Vagina (tissue), 2 donors: Measurements from ENCODE around the gene MINDY4. TPM values are rescaled to one million over a fixed set of nuclear protein-coding genes. Genes with fewer than 3 reads are reported as not detected.

Experiments used
- DNase-seq, 2 donors: peaks; one replicate each; pipeline ENCODE4 v3.0.0-alpha.2; 2017; ENCODE audit errors: extremely low spot score in 2 of 2
- H3K27ac ChIP-seq: fragments of 200-600 bp; sonication (generic); one replicate; pipeline ENCODE4 v1.5.1; 2019
- H3K27me3 ChIP-seq: fragments of 200-600 bp; sonication (generic); one replicate; pipeline ENCODE4 v1.5.1; 2019
- H3K36me3 ChIP-seq, 2 donors: fragments of 200-600 bp; sonication (generic); one replicate each; pipeline ENCODE4 v1.5.1; 2017 to 2019
- H3K4me1 ChIP-seq: fragments of 200-600 bp; sonication (generic); one replicate; pipeline ENCODE4 v1.5.1; 2019
- H3K4me3 ChIP-seq, 2 donors: fragments of 200-600 bp; sonication (generic); 1 replicate in 1 of 2; 2 replicates in 1 of 2; pipeline ENCODE4 v1.5.1; 2016 to 2019
- H3K9me3 ChIP-seq: fragments of 200-600 bp; sonication (generic); one replicate; pipeline ENCODE4 v1.5.1; 2019
- POLR2A ChIP-seq, 2 donors: fragments of 450-650 bp; IDR thresholded peaks; one replicate each; pipeline ENCODE4 v1.6.1; 2017; ENCODE audit warnings: antibody characterized with exemption in 2 of 2, mild to moderate bottlenecking in 2 of 2, moderate library complexity in 2 of 2
- POLR2AphosphoS5 ChIP-seq, 2 donors: sonication (generic); formaldehyde crosslinking; IDR thresholded peaks; one replicate each; pipeline ENCODE4 v1.9.0; 2017; ENCODE audit warnings: antibody characterized with exemption in 2 of 2, mild to moderate bottlenecking in 2 of 2, low read depth in 1 of 2; ENCODE audit not compliant: insufficient read depth in 1 of 2
- intact Hi-C: fragments of 100-400 bp; cut with DNase I; formaldehyde crosslinking; loops from one replicate; pipeline ENCODE4 v1.15.1; 2023
- total RNA-seq: library from RNA; depleted of rRNA; stranded (reverse); fragments of >200 nt; gene quantifications from one replicate; pipeline ENCODE4 v1.2.3, GENCODE V29; 2016
- TF ChIP-seq, protein P1 (sequence below), 3 experiments: fragments of 450-650 bp in 2 of 3; fragments of 200-600 bp in 1 of 3; sonication (generic) in 1 of 3; IDR thresholded peaks; one replicate each; pipeline ENCODE4 v1.5.1; 2017 to 2019; ENCODE audit warnings: antibody characterized with exemption in 3 of 3, mild to moderate bottlenecking in 2 of 3, moderate library complexity in 2 of 3

Gene MINDY4
- total RNA-seq, 1 donor from 2014 or later, result 10.3 TPM

DNA sequence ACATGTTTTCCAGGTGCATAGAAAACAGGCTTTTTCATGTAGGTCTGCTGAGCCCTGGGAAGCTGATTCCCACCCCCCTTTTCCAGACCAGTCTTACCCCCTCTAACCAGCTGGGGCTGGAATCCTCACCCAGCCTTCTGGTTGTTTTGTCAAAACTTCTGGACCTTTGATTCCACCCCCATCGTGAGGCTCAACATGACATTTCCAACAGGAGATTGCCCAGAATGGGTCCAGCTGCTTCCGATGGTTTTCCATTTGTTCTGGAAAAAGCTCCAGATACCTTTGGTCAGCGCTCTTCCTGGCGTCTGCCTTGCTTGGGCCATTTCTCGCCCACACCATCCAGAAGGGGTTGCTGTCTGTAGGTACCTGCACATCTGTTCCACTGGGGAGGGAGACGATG lies 41.5 kb downstream of the MINDY4 start:
- TF ChIP-seq, protein P1, sequence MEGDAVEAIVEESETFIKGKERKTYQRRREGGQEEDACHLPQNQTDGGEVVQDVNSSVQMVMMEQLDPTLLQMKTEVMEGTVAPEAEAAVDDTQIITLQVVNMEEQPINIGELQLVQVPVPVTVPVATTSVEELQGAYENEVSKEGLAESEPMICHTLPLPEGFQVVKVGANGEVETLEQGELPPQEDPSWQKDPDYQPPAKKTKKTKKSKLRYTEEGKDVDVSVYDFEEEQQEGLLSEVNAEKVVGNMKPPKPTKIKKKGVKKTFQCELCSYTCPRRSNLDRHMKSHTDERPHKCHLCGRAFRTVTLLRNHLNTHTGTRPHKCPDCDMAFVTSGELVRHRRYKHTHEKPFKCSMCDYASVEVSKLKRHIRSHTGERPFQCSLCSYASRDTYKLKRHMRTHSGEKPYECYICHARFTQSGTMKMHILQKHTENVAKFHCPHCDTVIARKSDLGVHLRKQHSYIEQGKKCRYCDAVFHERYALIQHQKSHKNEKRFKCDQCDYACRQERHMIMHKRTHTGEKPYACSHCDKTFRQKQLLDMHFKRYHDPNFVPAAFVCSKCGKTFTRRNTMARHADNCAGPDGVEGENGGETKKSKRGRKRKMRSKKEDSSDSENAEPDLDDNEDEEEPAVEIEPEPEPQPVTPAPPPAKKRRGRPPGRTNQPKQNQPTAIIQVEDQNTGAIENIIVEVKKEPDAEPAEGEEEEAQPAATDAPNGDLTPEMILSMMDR (IDR thresholded peaks at IDR 0.05), result no peak
- TF ChIP-seq POLR2AphosphoS5 (IDR thresholded peaks at IDR 0.05; ENCODE audit: insufficient read depth in 1 of 2, low read depth in 1 of 2), result no peak
- TF ChIP-seq POLR2A (IDR thresholded peaks at IDR 0.05), result no peak
- Histone ChIP-seq H3K27ac (peak overlapping the region; percentile 79), H3K27me3 (no peaks in the 10 kb centered on the region), H3K9me3 (no peaks in the 10 kb centered on the region), H3K4me1 (peaks cover 36% of the 10 kb centered on the region), H3K36me3 (no peaks in the 10 kb centered on the region), H3K4me3 (no peak overlapping the region)
- intact Hi-C loops, result no loop called here
- peak in 1 of 2 donors; percentile 25 for DNase-seq

DNA sequence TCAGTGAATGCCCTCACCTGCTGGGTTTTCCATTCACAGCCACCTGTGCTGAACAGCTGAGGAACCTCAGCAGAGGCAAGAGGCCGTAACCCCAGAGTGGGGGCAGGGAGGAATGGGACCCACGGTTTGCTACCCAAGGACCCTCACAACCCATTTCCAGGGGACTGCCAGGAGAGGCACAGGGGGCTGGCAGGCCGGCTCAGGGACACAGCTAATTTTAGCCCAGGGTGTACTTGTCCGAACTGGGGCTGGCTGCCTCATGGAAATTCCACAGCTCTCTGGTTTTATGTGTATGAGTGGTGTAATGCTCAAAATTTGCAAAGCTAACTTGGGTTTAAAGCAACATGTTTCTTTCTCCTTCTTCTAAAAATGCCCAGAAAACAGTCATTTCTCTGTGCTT lies 42.2 kb downstream of the MINDY4 start:
- TF ChIP-seq, protein P1 (IDR thresholded peaks at IDR 0.05), result no peak
- TF ChIP-seq POLR2AphosphoS5 (IDR thresholded peaks at IDR 0.05; ENCODE audit: insufficient read depth in 1 of 2, low read depth in 1 of 2), result no peak
- TF ChIP-seq POLR2A (IDR thresholded peaks at IDR 0.05), result no peak
- Histone ChIP-seq H3K4me1 (peaks cover 36% of the 10 kb centered on the region), H3K27me3 (no peaks in the 10 kb centered on the region), H3K9me3 (no peaks in the 10 kb centered on the region), H3K27ac (peak overlapping the region; percentile 79), H3K4me3 (no peak overlapping the region), H3K36me3 (no peaks in the 10 kb centered on the region)
- DNase-seq, result peak in 1 of 2 donors; percentile 85
- intact Hi-C loops, result no loop called here

DNA sequence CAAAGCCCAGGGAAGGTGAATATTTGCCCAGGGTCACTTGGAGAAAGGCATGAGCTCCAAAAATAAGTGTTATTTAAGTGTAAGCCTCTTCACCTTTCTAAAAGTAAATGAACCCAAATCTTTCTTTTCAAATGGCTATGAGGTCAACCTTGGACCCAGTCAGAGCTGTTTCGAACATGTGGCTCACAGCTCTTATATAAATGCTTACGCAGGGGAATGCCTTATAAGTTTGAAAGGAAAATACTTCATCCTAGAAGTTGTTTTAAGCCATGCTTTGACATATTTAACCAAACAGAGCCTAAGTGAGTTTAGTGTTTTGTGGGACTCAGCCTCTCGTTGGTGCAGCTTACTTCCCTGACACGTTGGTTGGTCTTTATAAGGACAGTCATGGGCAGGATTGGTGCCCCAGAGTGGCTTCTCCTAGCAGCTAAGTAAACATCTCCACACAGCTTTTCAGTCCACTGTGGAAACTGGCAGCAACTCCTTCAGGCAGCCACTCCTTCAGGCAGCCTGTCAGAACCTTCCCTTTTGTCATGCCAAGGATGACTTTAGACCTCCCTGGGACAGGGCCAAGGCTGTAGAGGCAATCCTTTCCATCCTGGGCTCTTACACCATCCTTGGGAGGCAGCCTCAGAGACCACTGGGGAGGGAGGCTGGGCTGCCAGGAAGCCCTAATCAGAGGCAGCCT lies 43.6 kb downstream of the MINDY4 start:
- peak overlapping the region; percentile 79 for H3K27ac ChIP-seq
- intact Hi-C loops, result no loop called here
- no peaks in the 10 kb centered on the region for H3K27me3 ChIP-seq
- TF ChIP-seq, protein P1 (IDR thresholded peaks at IDR 0.05), result no peak
- TF ChIP-seq POLR2A (IDR thresholded peaks at IDR 0.05) (no peak), POLR2AphosphoS5 (IDR thresholded peaks at IDR 0.05; ENCODE audit: insufficient read depth in 1 of 2, low read depth in 1 of 2) (no peak)
- H3K4me3 ChIP-seq, result no peak overlapping the region
- DNase-seq, result peak in 1 of 2 donors; percentile 40
- H3K9me3 ChIP-seq, result no peaks in the 10 kb centered on the region
- H3K36me3 ChIP-seq, result no peaks in the 10 kb centered on the region
- H3K4me1 ChIP-seq, result peaks cover 36% of the 10 kb centered on the region

DNA sequence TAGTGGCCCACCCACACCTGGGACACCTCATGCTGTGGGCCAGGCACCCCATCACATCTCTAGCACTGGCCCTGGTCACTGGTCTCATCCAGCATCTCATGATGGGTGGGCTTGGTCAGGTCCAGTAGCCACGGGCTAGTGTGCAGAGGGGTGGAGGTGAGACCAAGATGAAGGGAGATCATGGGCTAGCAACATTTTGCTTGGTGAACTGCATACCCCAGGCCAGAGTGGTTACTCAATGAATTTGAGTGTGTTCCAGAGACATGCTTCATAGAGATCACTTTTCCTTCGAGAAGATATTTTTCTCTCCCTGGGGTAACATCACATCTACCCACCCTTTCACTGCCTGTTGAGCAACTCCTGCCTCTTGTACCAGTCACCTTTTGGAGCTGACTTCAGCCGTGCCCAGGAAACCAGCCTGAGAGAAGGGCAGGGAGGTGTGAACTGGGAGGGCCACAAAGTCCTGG lies 44.2 kb downstream of the MINDY4 start:
- intact Hi-C loops, result no loop called here
- H3K27me3 ChIP-seq, result no peaks in the 10 kb centered on the region
- no peaks in the 10 kb centered on the region for H3K9me3 ChIP-seq
- TF ChIP-seq POLR2A (IDR thresholded peaks at IDR 0.05) (no peak), POLR2AphosphoS5 (IDR thresholded peaks at IDR 0.05; ENCODE audit: insufficient read depth in 1 of 2, low read depth in 1 of 2) (no peak)
- TF ChIP-seq, protein P1 (IDR thresholded peaks at IDR 0.05), result no peak
- H3K4me3 ChIP-seq, result no peak overlapping the region
- no peaks in the 10 kb centered on the region for H3K36me3 ChIP-seq
- peak in 1 of 2 donors; percentile 79 for DNase-seq
- peaks cover 36% of the 10 kb centered on the region for H3K4me1 ChIP-seq
- H3K27ac ChIP-seq, result peak overlapping the region; percentile 79

DNA sequence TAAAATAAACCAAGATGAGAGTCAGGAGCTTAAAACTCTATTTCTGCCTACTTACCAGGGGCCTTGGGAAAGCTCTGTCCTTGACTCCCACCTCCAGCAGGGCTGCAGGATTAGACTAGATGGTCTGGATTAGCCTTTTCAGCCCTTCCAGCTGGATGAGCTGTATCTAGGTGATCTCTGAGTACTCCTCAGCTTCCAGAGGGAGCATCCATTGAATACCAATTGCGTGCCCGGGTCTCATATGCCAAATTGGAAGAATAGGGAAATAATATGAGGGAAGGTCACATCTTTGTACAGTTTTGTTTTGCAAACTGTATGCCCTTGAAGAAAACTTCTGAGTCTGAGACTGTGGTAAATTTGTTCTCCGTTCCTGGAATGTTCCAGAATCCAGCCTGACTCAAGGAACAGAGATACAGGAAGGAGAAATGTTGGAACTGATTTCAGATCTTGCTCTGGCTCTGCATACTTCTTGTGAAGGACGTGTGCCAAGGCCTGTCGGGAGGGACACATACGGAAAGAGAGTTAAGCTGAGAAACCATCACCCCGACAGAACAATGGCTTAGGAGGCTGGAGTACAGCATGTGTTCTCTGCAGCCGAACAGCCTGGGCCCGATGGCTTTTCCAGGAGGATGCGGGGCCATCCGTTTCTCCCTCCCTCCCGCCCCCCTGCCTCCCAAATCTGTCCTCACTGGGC lies 44.9 kb downstream of the MINDY4 start:
- no peak overlapping the region for H3K4me3 ChIP-seq
- intact Hi-C loops, result no loop called here

More for the DNA sequence above, 44.9 kb downstream of the MINDY4 start:
- DNase-seq, result peak in 1 of 2 donors; percentile 43
- H3K4me1 ChIP-seq, result peaks cover 36% of the 10 kb centered on the region
- no peaks in the 10 kb centered on the region for H3K36me3 ChIP-seq
- H3K27ac ChIP-seq, result peak overlapping the region; percentile 79
- TF ChIP-seq, protein P1 (IDR thresholded peaks at IDR 0.05), result no peak
- TF ChIP-seq POLR2A (IDR thresholded peaks at IDR 0.05), result no peak
- no peak for TF ChIP-seq POLR2AphosphoS5 (IDR thresholded peaks at IDR 0.05; ENCODE audit: insufficient read depth in 1 of 2, low read depth in 1 of 2)
- H3K27me3 ChIP-seq, result no peaks in the 10 kb centered on the region
- no peaks in the 10 kb centered on the region for H3K9me3 ChIP-seq
